Colonic mucosa (tissue), 4 donors: ENCODE measurements around the gene MIX23. TPM values are rescaled to one million over a fixed set of nuclear protein-coding genes. Genes with fewer than 3 reads are reported as not detected.

ENCODE experiments used
- DNase-seq: peaks from one replicate; pipeline ENCODE4 v3.0.0-alpha.2; 2020
- H3K27ac ChIP-seq: fragments of 200-600 bp; one replicate; pipeline ENCODE4 v1.8.0; 2021
- H3K27me3 ChIP-seq: fragments of 200-600 bp; one replicate; pipeline ENCODE4 v1.8.0; 2021
- H3K36me3 ChIP-seq: fragments of 200-600 bp; one replicate; pipeline ENCODE4 v1.8.0; 2021
- H3K4me1 ChIP-seq: fragments of 200-600 bp; one replicate; pipeline ENCODE4 v1.8.0; 2021; ENCODE audit warnings: mild to moderate bottlenecking
- H3K4me3 ChIP-seq: fragments of 200-600 bp; one replicate; pipeline ENCODE4 v1.8.0; 2021
- H3K9ac ChIP-seq, 2 donors: one replicate each; pipeline ENCODE4 v1.7.0; 2013; ENCODE audit warnings: control low read depth in 2 of 2, low read depth in 2 of 2, low read length in 2 of 2
- H3K9me3 ChIP-seq: fragments of 200-600 bp; one replicate; pipeline ENCODE4 v1.8.0; 2021
- intact Hi-C: fragments of 100-400 bp; cut with DNase I; formaldehyde crosslinking; loops from one replicate; pipeline ENCODE4 v1.14.1; 2022
- total RNA-seq, 2 donors: library from RNA; stranded (reverse); fragmentation: NEBNext Ultra II Directional in 1 of 2; extraction: Animal tissue kit (Norgen Biotek cat#: 25700) in 1 of 2; gene quantifications; one replicate each; pipeline ENCODE4 v1.2.1, GENCODE V29; 2021
- TF ChIP-seq, protein P1 (sequence below): fragments of 200-600 bp; IDR thresholded peaks from one replicate; pipeline ENCODE4 v1.8.0; 2022; ENCODE audit warnings: antibody characterized with exemption, mild to moderate bottlenecking
- donor health status: healthy.
- donor health status: DM: no; HTN: no; CAD: no.
- donor health status: DM: no; HTN: no; CAD: no.

MIX23 gene
- total RNA-seq, 2 donors from 2014 or later = 44.5 to 66.6 TPM

DNA sequence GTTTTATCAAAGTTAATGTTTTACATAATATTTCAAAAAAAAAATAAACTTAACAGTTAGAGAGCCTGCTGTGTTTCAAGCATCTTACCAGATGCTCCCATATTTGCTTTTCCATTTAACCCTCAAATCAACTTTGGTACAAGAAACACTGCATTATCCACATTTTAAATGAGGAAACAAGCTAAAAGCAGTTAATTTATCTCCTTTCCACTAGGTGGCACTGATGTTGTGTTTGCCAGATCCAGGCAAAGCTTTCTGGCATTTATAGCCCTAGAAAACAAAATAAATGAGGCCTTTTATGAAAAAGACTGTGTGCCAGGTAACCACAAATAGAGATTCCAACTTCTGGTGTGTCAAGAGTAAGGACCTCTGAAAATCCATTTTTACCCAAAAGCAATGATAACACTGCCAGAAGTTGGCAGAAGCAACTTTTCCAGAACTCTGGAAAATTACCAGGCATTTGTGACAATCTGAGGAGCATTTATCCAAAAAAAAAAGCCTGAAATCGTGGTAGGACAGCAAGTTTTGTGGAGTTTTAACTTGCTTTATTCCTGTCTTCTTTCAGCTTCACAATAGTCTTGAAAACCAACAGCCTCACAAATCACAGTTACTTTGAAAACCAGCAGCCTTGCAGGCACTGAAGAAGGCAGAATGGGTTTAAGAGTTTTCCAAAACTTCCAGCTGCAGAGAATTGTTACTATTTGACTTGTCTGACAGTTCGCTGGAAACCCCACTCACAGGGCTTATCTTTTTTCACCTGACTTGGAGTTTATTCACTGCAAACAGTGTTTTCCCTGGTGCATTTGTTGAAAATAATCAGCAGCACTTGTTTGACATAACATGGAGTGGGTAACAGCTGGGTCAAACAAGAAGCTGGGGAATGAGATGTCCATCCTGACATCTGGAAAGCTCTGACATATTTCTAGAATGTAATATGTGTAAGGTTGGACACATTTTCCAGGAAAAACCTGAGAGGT, 10.1 kb upstream of the MIX23 start:
- Histone ChIP-seq H3K9ac (no peak overlapping the region), H3K4me3 (no peak overlapping the region), H3K9me3 (no peaks in the 10 kb centered on the region), H3K27me3 (no peaks in the 10 kb centered on the region), H3K4me1 (no peaks in the 10 kb centered on the region), H3K27ac (no peak overlapping the region), H3K36me3 (no peaks in the 10 kb centered on the region)
- no peak for DNase-seq
- TF ChIP-seq, protein P1, sequence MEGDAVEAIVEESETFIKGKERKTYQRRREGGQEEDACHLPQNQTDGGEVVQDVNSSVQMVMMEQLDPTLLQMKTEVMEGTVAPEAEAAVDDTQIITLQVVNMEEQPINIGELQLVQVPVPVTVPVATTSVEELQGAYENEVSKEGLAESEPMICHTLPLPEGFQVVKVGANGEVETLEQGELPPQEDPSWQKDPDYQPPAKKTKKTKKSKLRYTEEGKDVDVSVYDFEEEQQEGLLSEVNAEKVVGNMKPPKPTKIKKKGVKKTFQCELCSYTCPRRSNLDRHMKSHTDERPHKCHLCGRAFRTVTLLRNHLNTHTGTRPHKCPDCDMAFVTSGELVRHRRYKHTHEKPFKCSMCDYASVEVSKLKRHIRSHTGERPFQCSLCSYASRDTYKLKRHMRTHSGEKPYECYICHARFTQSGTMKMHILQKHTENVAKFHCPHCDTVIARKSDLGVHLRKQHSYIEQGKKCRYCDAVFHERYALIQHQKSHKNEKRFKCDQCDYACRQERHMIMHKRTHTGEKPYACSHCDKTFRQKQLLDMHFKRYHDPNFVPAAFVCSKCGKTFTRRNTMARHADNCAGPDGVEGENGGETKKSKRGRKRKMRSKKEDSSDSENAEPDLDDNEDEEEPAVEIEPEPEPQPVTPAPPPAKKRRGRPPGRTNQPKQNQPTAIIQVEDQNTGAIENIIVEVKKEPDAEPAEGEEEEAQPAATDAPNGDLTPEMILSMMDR = peak; percentile 46
- intact Hi-C loops = loop anchor here (10.0 kb wide), 1 partner anchor 282 kb away; no protein-coding TSS in a partner anchor

DNA sequence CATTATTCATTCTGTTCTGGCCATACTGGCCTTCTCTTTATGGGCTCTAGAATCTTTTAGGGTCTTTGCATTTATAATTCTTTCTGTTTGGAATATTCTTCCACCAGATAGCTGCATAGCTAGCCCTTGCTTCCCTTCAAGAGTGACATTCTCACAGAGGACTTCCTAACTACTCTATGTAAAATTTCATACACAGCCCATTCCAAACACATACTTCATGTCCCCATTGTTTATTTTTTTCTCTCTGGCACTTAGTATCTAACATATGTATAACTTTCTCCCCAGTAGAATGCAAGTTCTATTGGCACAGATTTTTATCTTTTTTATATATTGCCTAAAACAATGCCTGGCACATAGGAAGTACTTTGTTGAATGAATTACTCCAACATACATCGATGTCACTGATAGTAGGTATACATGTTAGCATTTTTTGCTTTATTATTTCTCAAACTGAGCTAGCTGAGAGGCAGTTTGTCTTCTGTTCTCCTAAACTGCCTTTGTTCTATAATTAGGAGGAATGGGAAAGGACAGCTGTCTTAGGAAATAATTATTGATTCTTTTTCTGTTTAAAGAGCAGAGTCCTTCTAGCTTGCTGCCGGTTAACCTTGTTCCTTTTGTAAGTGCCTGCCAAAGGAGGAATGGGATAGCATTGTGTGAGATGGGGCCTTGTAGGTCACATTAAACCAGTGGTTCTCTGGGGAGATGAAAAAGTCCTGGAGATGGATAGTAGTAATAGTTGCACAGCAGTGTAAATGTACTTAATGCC, 8.8 kb upstream of the MIX23 start:
- H3K27me3 ChIP-seq = no peaks in the 10 kb centered on the region
- H3K4me3 ChIP-seq = no peak overlapping the region
- no peak for DNase-seq
- TF ChIP-seq, protein P1 = no peak
- H3K27ac ChIP-seq = no peak overlapping the region
- intact Hi-C loops = loop anchor here (10.0 kb wide), 1 partner anchor 283 kb away; no protein-coding TSS in a partner anchor
- H3K4me1 ChIP-seq = no peaks in the 10 kb centered on the region
- no peak overlapping the region for H3K9ac ChIP-seq
- no peaks in the 10 kb centered on the region for H3K36me3 ChIP-seq
- H3K9me3 ChIP-seq = no peaks in the 10 kb centered on the region

DNA sequence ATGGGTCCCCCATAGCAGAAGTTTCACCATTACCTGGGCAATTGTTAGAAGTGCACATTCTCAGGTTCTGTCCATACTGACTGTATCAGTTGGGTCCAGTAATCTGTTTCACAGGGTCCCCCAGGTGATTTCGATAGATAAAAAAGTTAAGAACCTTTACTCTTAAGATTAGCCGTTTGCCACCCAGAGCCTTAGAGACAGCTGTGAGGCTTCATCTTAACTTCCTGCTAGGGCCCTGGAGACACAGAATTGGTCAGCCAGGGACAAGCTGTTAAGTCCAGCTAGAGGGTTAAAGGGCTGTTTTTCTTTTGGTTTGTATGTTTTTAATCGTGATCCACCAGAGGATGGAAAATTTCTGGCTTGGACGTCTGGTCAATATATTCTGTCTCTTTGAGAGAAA, 7.6 kb upstream of the MIX23 start:
- no peaks in the 10 kb centered on the region for H3K9me3 ChIP-seq
- no peaks in the 10 kb centered on the region for H3K4me1 ChIP-seq
- no peak for DNase-seq
- no peak overlapping the region for H3K9ac ChIP-seq
- H3K36me3 ChIP-seq = no peaks in the 10 kb centered on the region
- intact Hi-C loops = loop anchor here (10.0 kb wide), 1 partner anchor 284 kb away; no protein-coding TSS in a partner anchor
- H3K27ac ChIP-seq = no peak overlapping the region
- TF ChIP-seq, protein P1 = no peak
- H3K4me3 ChIP-seq = no peak overlapping the region
- H3K27me3 ChIP-seq = no peaks in the 10 kb centered on the region

DNA sequence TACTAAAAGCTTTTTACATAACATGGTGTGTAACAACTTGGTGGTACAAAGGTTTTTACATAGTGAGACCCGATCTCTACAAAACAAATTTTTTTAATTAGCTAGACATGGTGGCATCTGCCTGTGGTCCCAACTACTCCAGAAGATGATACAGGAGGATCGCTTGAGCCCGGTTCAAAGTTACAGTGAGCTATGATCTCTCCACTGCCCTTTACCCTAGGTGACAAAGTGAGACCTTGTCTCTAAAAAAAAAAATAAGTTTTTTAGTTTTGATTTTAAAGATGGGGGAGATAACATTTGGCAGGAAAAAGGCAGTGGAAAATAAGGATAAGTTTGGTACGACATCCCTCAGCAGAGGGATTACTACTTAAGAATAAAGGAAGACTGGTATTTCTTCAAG, 6.9 kb upstream of the MIX23 start:
- TF ChIP-seq, protein P1 = no peak
- intact Hi-C loops = loop anchor here (10.0 kb wide), 1 partner anchor 285 kb away; no protein-coding TSS in a partner anchor
- no peak for DNase-seq
- Histone ChIP-seq H3K36me3 (no peaks in the 10 kb centered on the region), H3K4me3 (no peak overlapping the region), H3K4me1 (no peaks in the 10 kb centered on the region), H3K9me3 (no peaks in the 10 kb centered on the region), H3K27me3 (no peaks in the 10 kb centered on the region), H3K9ac (no peak overlapping the region), H3K27ac (no peak overlapping the region)

DNA sequence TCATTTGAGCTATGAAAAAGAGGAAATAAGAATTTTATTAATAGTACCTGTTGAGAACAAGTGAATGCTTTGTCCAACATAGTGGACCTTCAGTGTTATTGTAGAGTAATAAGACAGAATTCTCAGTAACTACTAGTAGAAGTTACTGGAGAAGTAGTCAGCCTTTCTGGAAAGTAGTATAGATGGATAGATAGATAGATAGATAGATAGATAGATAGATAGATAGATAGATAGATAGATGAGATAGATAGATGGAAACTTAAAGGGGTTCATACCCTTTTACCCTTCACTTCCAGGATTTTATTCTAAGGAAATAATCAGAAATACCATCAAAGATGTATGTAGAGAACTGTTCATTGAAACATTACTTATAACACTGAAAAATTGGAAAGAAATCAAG, 6.2 kb upstream of the MIX23 start:
- H3K9ac ChIP-seq = no peak overlapping the region
- no peak overlapping the region for H3K27ac ChIP-seq
- no peak overlapping the region for H3K4me3 ChIP-seq
- intact Hi-C loops = no loop called here
- H3K9me3 ChIP-seq = no peaks in the 10 kb centered on the region
- TF ChIP-seq, protein P1 = no peak
- H3K27me3 ChIP-seq = no peaks in the 10 kb centered on the region
- DNase-seq = no peak
- H3K36me3 ChIP-seq = no peaks in the 10 kb centered on the region
- no peaks in the 10 kb centered on the region for H3K4me1 ChIP-seq
